Measurements from ENCODE around the gene FAM98B. TPM values are rescaled to one million over a fixed set of nuclear protein-coding genes. Genes with fewer than 3 reads are reported as not detected.
A peak's percentile ranks its signal among the peaks of the same experiment; 100 is the strongest.

The FAM98B gene
- total and polyA plus RNA-seq, 2 of the 13 experiments (the other 11 are each of a cell fraction or from before 2014, with no cell fraction given), result 3.7 to 4.7 TPM

DNA sequence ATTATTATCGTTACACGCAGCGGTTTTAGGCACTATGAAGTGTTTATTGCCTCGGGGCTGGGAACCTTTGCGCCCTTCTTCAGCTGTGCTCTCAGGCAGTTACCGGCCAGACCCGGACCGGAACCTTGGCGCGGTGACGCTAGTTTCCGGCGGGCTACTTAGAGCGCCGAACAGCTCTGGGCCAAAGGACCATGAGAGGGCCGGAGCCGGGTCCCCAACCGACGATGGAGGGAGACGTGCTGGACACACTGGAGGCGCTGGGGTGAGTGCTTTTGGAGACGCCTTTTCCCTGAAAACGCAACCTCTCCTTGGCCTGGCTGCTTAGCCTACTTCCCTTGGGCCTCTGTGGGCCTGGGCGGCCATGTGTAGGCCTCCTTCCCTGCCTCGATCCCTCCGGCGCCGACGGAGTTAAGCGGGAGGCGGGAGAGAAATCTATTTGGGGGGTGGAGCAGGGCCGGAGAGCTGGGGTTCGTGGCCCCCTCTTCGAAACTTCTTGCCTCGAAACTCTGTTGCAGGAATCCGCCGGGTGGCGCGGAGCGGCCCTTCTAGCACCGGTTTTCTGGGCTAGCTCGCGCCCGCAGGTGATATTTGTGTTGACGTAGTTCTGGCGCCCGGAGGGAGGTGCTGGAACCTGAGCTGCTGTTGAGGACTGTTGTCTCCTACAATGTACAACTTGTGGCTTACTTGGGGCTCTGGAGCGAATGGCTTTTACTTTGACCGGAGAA is at the start of gene FAM98B (continued):
- TF ChIP-seq, protein P1, sequence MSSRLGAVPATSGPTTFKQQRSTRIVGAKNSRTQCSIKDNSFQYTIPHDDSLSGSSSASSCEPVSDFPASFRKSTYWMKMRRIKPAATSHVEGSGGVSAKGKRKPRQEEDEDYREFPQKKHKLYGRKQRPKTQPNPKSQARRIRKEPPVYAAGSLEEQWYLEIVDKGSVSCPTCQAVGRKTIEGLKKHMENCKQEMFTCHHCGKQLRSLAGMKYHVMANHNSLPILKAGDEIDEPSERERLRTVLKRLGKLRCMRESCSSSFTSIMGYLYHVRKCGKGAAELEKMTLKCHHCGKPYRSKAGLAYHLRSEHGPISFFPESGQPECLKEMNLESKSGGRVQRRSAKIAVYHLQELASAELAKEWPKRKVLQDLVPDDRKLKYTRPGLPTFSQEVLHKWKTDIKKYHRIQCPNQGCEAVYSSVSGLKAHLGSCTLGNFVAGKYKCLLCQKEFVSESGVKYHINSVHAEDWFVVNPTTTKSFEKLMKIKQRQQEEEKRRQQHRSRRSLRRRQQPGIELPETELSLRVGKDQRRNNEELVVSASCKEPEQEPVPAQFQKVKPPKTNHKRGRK (CRISPR knock-in tag; IDR thresholded peaks at IDR 0.05), result 0 out of 2 replicates have a peak, but pooled peaks have one; percentile 61
- TF ChIP-seq PRMT3 (CRISPR knock-in tag; IDR thresholded peaks at IDR 0.05; ENCODE audit: borderline replicate concordance, low read depth), result no peak
- peak; percentile 71 for TF ChIP-seq HCFC1 (IDR thresholded peaks at IDR 0.05; ENCODE audit: low read depth, low read length)
- TF ChIP-seq, protein P2, sequence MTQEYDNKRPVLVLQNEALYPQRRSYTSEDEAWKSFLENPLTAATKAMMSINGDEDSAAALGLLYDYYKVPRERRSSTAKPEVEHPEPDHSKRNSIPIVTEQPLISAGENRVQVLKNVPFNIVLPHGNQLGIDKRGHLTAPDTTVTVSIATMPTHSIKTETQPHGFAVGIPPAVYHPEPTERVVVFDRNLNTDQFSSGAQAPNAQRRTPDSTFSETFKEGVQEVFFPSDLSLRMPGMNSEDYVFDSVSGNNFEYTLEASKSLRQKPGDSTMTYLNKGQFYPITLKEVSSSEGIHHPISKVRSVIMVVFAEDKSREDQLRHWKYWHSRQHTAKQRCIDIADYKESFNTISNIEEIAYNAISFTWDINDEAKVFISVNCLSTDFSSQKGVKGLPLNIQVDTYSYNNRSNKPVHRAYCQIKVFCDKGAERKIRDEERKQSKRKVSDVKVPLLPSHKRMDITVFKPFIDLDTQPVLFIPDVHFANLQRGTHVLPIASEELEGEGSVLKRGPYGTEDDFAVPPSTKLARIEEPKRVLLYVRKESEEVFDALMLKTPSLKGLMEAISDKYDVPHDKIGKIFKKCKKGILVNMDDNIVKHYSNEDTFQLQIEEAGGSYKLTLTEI (CRISPR knock-in tag; conservative IDR thresholded peaks at IDR 0.05), result no peak
- no peak for TF ChIP-seq ZNF101 (CRISPR knock-in tag; IDR thresholded peaks at IDR 0.05; ENCODE audit: borderline replicate concordance, low read depth)
- TF ChIP-seq FOXM1 (CRISPR knock-in tag; IDR thresholded peaks at IDR 0.05), result no peak
- TF ChIP-seq JUN (CRISPR knock-in tag; IDR thresholded peaks at IDR 0.05), result no peak
- TF ChIP-seq, protein P3, sequence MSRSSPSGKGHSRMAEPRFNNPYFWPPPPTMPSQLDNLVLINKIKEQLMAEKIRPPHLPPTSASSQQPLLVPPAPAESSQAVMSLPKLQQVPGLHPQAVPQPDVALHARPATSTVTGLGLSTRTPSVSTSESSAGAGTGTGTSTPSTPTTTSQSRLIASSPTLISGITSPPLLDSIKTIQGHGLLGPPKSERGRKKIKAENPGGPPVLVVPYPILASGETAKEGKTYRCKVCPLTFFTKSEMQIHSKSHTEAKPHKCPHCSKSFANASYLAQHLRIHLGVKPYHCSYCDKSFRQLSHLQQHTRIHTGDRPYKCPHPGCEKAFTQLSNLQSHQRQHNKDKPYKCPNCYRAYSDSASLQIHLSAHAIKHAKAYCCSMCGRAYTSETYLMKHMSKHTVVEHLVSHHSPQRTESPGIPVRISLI (CRISPR knock-in tag; IDR thresholded peaks at IDR 0.05; ENCODE audit: borderline replicate concordance), result no peak; the same call in 1 of the 2 replicates
- 0 out of 2 replicates have a peak, but pooled peaks have one; percentile 42 for TF ChIP-seq ZNF839 (CRISPR knock-in tag; IDR thresholded peaks at IDR 0.05; ENCODE audit: borderline replicate concordance)
- TF ChIP-seq FOXK2 (IDR thresholded peaks at IDR 0.05), result no peak
- peak; percentile 35 for TF ChIP-seq ZNF781 (CRISPR knock-in tag; IDR thresholded peaks at IDR 0.05; ENCODE audit: borderline replicate concordance, not compliant biosample characterization)
- TF ChIP-seq, protein P4, sequence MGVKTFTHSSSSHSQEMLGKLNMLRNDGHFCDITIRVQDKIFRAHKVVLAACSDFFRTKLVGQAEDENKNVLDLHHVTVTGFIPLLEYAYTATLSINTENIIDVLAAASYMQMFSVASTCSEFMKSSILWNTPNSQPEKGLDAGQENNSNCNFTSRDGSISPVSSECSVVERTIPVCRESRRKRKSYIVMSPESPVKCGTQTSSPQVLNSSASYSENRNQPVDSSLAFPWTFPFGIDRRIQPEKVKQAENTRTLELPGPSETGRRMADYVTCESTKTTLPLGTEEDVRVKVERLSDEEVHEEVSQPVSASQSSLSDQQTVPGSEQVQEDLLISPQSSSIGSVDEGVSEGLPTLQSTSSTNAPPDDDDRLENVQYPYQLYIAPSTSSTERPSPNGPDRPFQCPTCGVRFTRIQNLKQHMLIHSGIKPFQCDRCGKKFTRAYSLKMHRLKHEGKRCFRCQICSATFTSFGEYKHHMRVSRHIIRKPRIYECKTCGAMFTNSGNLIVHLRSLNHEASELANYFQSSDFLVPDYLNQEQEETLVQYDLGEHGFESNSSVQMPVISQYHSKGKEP (CRISPR knock-in tag; IDR thresholded peaks at IDR 0.05), result peak; percentile 90; the same call in 1 of the 2 replicates
- no peak for TF ChIP-seq PCBP2 (optimal IDR thresholded peaks at IDR 0.05; ENCODE audit: low read depth, low read length, poor library complexity, severe bottlenecking)
- TF ChIP-seq, protein P5, sequence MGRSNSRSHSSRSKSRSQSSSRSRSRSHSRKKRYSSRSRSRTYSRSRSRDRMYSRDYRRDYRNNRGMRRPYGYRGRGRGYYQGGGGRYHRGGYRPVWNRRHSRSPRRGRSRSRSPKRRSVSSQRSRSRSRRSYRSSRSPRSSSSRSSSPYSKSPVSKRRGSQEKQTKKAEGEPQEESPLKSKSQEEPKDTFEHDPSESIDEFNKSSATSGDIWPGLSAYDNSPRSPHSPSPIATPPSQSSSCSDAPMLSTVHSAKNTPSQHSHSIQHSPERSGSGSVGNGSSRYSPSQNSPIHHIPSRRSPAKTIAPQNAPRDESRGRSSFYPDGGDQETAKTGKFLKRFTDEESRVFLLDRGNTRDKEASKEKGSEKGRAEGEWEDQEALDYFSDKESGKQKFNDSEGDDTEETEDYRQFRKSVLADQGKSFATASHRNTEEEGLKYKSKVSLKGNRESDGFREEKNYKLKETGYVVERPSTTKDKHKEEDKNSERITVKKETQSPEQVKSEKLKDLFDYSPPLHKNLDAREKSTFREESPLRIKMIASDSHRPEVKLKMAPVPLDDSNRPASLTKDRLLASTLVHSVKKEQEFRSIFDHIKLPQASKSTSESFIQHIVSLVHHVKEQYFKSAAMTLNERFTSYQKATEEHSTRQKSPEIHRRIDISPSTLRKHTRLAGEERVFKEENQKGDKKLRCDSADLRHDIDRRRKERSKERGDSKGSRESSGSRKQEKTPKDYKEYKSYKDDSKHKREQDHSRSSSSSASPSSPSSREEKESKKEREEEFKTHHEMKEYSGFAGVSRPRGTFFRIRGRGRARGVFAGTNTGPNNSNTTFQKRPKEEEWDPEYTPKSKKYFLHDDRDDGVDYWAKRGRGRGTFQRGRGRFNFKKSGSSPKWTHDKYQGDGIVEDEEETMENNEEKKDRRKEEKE (IDR thresholded peaks at IDR 0.05), result no peak
- TF ChIP-seq ZBTB21 (CRISPR knock-in tag; IDR thresholded peaks at IDR 0.05), result peak; percentile 50; the same call in 1 of the 2 replicates
- no peak for TF ChIP-seq KLF11 (CRISPR knock-in tag; IDR thresholded peaks at IDR 0.05)
- TF ChIP-seq ZFP1 (CRISPR knock-in tag; IDR thresholded peaks at IDR 0.05), result peak; percentile 82; the same call in 1 of the 2 replicates
- TF ChIP-seq, protein P6, sequence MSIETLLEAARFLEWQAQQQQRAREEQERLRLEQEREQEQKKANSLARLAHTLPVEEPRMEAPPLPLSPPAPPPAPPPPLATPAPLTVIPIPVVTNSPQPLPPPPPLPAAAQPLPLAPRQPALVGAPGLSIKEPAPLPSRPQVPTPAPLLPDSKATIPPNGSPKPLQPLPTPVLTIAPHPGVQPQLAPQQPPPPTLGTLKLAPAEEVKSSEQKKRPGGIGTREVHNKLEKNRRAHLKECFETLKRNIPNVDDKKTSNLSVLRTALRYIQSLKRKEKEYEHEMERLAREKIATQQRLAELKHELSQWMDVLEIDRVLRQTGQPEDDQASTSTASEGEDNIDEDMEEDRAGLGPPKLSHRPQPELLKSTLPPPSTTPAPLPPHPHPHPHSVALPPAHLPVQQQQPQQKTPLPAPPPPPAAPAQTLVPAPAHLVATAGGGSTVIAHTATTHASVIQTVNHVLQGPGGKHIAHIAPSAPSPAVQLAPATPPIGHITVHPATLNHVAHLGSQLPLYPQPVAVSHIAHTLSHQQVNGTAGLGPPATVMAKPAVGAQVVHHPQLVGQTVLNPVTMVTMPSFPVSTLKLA (IDR thresholded peaks at IDR 0.05), result no peak
